ENCODE data around the gene CERS6. TPM values are rescaled to one million over a fixed set of nuclear protein-coding genes. Genes with fewer than 3 reads are reported as not detected.

Gene CERS6
- total RNA-seq, 4 donors from 2014 or later, result 42.3 to 62.1 (median 50.6) TPM

GRCh38 chr2:168708080-168708479, 252.0 kb downstream of the CERS6 start:
- no peak for DNase-seq
- intact Hi-C loops (cut with DNase I; ENCODE audit: low total_unique reads) (no loop called here), in situ Hi-C loops (cut with MboI; ENCODE audit: low pct_ligation_motif_present in 1 of 4, low pct_unique_long_range_greater_than_20kb in 1 of 4, low sequenced_read_pairs in 3 of 4) (no loop called here)
- Histone ChIP-seq H3K27me3 (no peaks in the 10 kb centered on the region), H3K27ac (no peak overlapping the region), H3K9me3 (no peaks in the 10 kb centered on the region), H3K4me1 (peaks cover 4 to 49% (median 21%) of the 10 kb centered on the region in 4 donors), H3K36me3 (no peaks in the 10 kb centered on the region), H3K4me3 (no peak overlapping the region)
- 67 to 68% methylated on average over 1 of the region's 1 CpG for WGBS, 2 donors (ENCODE audit: low coverage in 1 of 2)
- TF ChIP-seq EP300 (IDR thresholded peaks at IDR 0.05; ENCODE audit: low read depth) (no peak), POLR2A (IDR thresholded peaks at IDR 0.05) (no peak), POLR2AphosphoS5 (IDR thresholded peaks at IDR 0.05) (no peak), CTCF (IDR thresholded peaks at IDR 0.05) (no peak)

DNA sequence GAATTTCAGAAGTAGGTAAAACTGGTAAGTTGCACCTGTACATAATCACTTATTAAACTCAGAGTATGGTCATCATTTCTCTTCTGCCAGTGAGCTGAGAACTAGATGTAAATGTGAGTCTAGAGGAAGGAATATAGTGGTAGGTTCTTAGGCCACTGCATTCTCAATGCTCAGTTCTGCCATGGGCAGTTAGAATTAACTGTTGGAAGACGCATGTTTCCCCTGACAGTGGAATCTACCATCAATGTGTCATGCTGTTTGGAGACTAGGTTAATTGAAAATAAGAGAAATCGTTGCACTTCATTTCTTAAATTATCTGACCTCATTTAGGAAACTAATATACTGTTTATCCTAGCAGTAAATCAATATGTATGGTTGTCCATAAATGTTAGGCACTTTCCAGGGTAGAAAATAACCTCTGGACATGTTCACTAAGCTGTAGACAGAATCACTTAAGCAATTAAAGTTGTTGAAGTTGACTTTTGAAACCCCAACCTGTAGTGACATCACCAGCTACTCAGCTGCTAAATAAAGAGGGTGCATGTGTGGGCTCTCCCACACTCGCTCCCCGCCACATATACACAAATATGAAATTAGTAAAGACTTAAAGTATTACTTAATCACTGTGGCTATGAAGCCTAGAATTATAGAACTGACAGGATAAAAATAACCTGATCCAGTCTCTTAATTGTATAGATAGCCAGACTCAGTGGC, 254.8 kb downstream of the CERS6 start:
- H3K27ac ChIP-seq, result no peak overlapping the region

DNA sequence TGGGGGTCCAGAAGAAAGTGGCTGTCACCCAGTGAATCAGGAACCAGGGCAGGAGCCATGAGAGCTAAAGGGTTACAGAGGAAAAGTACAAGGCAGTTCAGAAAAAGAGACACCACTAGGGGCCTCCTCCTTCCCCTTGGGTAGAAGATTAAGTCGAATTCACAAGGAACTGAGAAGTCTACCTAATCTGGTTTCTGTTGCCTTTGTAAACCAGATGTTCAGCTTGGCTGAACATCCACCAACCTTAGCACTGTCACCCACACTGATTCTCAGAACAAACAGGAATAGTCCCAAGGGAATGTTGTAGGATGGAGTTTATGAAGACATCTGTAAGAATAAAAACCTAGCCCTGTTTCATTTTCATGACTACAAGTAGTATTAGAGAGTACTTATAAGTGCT, 256.0 kb downstream of the CERS6 start:
- peaks cover 0 to 9% (median 0%) of the 10 kb centered on the region in 4 donors for H3K4me1 ChIP-seq

More for the DNA sequence above, 254.8 kb downstream of the CERS6 start:
- Histone ChIP-seq H3K4me3 (no peak overlapping the region), H3K9me3 (no peaks in the 10 kb centered on the region), H3K4me1 (peaks cover 0 to 21% (median under 1%) of the 10 kb centered on the region in 4 donors), H3K36me3 (peaks cover 0 to 3% (median 0%) of the 10 kb centered on the region in 4 donors), H3K27me3 (no peaks in the 10 kb centered on the region)
- TF ChIP-seq POLR2A (IDR thresholded peaks at IDR 0.05), result no peak
- no peak for TF ChIP-seq EP300 (IDR thresholded peaks at IDR 0.05; ENCODE audit: low read depth)
- no peak for TF ChIP-seq POLR2AphosphoS5 (IDR thresholded peaks at IDR 0.05)
- TF ChIP-seq CTCF (IDR thresholded peaks at IDR 0.05), result no peak
- in situ Hi-C loops (cut with MboI; ENCODE audit: low pct_ligation_motif_present in 1 of 4, low pct_unique_long_range_greater_than_20kb in 1 of 4, low sequenced_read_pairs in 3 of 4) (no loop called here), intact Hi-C loops (cut with DNase I; ENCODE audit: low total_unique reads) (no loop called here)
- no peak for DNase-seq
- 91 to 92% methylated on average over 3 to 4 of the region's 4 CpGs for WGBS, 2 donors (ENCODE audit: low coverage in 1 of 2)

DNA sequence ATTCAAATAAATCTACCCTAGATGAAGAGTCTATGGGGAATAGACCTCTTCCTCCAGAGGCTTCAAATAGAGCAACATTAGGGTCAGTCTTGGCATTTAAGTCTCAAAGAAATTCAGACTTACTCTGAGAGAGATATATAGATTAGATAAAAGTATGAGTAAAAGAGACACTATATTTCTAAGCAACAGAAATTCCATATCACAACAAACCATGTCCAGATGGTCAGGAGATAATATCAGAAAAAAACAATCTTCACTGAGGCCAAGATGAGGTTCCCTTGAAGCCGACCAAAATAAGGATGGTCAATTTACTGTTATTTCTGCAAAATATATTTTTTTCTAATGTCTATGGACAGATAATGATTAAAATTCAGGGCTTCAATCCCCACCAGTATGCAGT, 257.3 kb downstream of the CERS6 start:
- whole genome bisulfite sequencing, 2 donors (ENCODE audit: low coverage in 1 of 2), result 63 to 95% methylated on average over 1 of the region's 1 CpG
- H3K4me3 ChIP-seq, result no peak overlapping the region
- H3K9me3 ChIP-seq, result no peaks in the 10 kb centered on the region
- no peak overlapping the region for H3K27ac ChIP-seq
- H3K4me1 ChIP-seq, result no peaks in the 10 kb centered on the region
- no peaks in the 10 kb centered on the region for H3K27me3 ChIP-seq
- TF ChIP-seq CTCF (IDR thresholded peaks at IDR 0.05) (no peak), POLR2AphosphoS5 (IDR thresholded peaks at IDR 0.05) (no peak), EP300 (IDR thresholded peaks at IDR 0.05; ENCODE audit: low read depth) (no peak), POLR2A (IDR thresholded peaks at IDR 0.05) (no peak)
- no peak for DNase-seq
- in situ Hi-C loops (cut with MboI; ENCODE audit: low pct_ligation_motif_present in 1 of 4, low pct_unique_long_range_greater_than_20kb in 1 of 4, low sequenced_read_pairs in 3 of 4) (no loop called here), intact Hi-C loops (cut with DNase I; ENCODE audit: low total_unique reads) (no loop called here)
- peaks cover 0 to 3% (median 0%) of the 10 kb centered on the region in 4 donors for H3K36me3 ChIP-seq

More for the DNA sequence above, 256.0 kb downstream of the CERS6 start:
- Histone ChIP-seq H3K27me3 (no peaks in the 10 kb centered on the region), H3K4me3 (no peak overlapping the region), H3K9me3 (no peaks in the 10 kb centered on the region), H3K27ac (no peak overlapping the region), H3K36me3 (peaks cover 0 to 3% (median 0%) of the 10 kb centered on the region in 4 donors)
- in situ Hi-C loops (cut with MboI; ENCODE audit: low pct_ligation_motif_present in 1 of 4, low pct_unique_long_range_greater_than_20kb in 1 of 4, low sequenced_read_pairs in 3 of 4) (no loop called here), intact Hi-C loops (cut with DNase I; ENCODE audit: low total_unique reads) (no loop called here)
- no peak for DNase-seq
- WGBS, 2 donors (ENCODE audit: low coverage in 1 of 2), result 63 to 83% methylated on average over 1 of the region's 1 CpG
- no peak for TF ChIP-seq POLR2AphosphoS5 (IDR thresholded peaks at IDR 0.05)
- TF ChIP-seq EP300 (IDR thresholded peaks at IDR 0.05; ENCODE audit: low read depth), result no peak
- TF ChIP-seq POLR2A (IDR thresholded peaks at IDR 0.05), result no peak
- no peak for TF ChIP-seq CTCF (IDR thresholded peaks at IDR 0.05)

Measured in transverse colon (tissue), 4 donors.